GM19372 (cell line): ENCODE measurements around the gene TBX5.

Experiments
- ATAC-seq: cut with Tn5 transposase; IDR thresholded peaks from one replicate; pipeline ENCODE4 v1.9.1; 2021; ENCODE audit warnings: mild to moderate bottlenecking, low read depth, moderate library complexity; ENCODE audit not compliant: unreplicated experiment

Gene TBX5

GRCh38 chr12:114434341-114434740, 28.4 kb upstream of the TBX5 start:
- ATAC-seq, result no peak

DNA sequence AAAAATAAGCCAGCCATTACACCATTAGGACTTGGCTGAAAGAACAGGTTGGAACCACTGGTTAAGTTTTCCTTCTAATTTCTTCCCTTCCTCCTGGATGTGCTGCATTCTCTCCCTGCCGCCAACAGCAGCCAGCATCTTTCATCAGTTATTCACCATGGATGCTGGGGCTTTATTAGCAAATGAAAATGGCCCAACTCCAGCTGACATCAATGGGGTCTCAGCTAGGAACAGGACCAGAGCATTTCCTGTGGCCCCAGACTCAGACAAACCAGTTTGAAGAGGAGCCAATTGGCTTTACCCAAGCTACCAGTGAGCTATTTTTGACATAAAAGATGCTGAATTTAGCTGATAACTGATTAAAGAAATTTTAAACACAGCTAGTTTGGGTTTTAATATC, 26.0 kb upstream of the TBX5 start:
- no peak for ATAC-seq

GRCh38 chr12:114430306-114430705, 24.4 kb upstream of the TBX5 start:
- ATAC-seq, result no peak

DNA sequence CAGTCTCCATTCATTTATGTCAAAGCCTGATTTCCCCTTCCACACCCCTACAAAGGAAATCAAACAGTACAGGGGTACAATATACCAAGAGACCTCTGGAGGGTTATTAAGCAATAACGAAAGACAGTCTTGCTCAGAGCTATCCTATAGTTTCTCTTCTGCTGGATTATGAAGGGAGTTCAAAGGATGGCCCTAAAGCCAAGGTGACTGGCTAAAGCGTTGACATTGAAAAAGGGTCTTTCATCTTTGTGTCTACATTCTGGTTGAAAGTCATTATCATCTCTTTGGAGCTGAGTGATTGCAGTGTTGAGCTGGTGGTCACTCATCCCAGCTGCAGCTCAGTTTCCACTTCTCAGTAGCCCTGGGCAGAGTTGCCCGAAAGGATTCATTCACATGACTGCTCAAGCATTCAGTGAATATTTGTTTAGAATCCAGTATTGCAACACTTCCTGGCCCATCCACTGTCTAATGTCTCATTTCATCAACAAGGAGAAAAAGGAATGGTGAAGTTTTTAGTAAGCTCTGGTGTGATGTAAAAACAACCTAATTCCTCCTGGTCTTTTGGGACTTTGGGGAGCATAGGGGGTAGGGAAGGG, 19.2 kb upstream of the TBX5 start:
- ATAC-seq, result no peak

DNA sequence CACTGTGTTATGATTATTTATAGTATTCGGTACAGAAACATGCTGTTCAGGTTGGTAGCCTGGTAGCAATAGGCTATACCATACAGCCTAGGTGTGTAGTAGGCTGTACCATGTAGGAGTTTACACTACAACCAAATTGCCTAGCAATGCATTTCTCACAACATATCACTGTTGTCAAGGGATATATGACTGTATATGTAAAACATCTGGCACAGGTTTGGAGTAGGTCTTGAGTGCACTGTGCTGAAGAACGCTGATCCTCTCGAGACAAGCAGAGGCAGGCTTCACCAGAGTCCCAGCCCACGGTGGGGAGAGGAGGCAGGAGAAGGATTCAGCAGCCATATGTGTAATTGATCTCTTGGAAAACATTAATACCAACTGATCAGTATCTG, 15.0 kb upstream of the TBX5 start:
- no peak for ATAC-seq

DNA sequence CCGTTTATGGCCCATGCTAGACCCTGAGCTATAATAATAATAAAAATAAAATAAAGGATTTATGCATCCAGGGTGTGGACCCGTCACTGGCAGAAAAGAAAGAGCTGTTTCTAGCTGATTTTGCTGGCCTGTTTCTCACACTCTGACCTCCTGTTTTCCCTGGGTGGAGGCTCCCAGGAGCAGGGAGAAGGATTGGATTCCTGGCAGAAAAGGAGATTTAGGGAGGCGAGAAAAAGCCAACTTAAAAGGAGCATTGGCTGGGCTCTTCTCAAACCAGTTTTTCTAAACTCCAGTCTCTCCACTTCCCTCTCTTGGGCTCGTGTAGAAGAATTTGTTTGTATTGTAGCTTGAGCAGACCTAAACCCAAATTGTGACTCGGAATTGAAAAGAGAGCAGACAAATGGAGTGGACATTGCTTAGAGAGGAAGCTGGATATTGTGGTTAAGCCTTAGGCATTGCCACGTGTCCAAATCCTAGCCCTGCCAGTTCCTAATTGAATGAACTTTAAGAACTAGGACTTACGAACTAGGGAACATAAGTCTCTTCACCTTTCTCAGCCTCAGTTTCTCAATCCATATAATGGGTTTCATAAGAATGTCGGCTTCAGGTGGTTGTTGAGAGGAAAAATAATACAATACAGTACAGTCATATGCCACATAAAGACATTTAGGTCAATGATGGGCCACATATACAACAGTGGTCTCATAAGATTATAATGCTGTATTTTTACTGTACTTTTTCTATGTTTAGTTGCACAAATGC, 14.4 kb upstream of the TBX5 start:
- no peak for ATAC-seq

- no peak for ATAC-seq
Measured at GRCh38 chr12:114416028-114416427, 10.1 kb upstream of the TBX5 start.

- ATAC-seq, result no peak
Measured at GRCh38 chr12:114415525-114415868, 9.6 kb upstream of the TBX5 start.

DNA sequence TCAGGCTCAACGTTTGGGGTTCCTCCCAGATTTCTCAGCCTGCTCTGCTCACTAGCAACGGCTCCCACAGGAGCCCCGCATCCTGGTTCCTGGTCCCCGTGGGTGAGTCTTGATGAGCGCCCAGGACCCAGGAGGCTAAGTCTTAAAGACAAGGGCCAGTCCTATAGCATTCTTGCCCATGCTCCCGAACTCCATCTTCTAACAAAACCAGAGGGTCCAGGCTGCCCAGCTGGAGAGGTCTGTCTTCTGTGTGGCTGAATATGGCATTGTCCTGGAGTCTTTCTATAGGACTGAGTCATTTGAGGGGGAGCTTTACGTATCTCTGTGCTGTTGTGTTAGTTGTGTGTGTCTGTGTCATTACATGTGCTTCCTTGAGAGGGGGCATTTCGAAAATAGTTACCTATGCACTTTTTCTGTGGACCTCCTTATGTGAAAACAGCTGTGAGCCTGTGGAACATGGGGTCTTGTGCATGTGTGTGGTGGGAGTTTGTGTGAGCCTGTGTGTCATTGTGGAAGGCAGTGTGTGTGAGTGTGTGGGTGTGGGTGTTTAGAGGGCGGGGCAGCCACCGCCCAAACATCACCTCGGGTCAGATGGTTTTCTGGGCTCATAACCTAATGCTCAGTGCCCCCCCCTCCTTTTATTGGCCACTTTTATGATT, 9.1 kb upstream of the TBX5 start:
- ATAC-seq, result no peak

DNA sequence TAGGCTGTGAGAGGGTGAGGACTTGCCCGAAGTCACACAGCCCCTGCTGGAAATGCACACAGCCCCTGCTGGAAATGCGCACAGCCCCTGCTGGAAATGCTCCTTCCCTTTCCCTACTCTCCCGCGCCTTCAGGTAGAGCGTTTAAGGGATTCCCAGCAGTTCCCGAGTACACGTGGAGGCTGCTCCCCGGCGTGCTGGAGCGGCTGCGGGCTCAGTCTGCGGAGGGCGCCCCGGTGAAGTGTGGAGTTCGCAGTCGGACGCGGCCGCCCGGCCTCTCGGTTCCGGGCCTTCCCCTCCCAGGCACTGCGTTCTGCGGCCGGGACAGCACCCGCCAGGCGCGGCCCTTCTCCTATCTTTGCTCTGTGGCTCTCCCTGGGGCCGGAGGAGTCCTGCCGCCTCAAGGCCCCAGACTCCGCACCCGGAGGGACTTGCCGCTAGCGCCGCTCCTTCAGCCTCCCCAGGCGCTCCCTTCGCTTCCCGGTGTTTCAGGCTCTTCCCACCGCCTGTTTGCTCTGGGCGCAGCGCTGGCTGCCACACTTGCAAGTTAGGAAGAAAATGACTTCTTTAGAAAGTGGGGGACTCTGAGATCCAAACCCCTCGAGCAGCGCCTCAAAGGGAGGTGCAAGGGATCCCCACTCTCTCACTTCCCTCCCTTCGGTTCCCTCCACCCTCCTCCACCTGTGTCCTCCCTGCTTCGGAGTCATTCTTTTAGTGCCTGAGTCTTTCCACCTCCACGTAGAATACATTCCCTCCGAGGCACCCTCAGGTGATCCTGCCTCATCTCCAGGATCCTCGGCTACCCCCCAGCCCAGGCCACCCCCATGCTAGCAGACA, 8.3 kb upstream of the TBX5 start:
- ATAC-seq, result no peak

DNA sequence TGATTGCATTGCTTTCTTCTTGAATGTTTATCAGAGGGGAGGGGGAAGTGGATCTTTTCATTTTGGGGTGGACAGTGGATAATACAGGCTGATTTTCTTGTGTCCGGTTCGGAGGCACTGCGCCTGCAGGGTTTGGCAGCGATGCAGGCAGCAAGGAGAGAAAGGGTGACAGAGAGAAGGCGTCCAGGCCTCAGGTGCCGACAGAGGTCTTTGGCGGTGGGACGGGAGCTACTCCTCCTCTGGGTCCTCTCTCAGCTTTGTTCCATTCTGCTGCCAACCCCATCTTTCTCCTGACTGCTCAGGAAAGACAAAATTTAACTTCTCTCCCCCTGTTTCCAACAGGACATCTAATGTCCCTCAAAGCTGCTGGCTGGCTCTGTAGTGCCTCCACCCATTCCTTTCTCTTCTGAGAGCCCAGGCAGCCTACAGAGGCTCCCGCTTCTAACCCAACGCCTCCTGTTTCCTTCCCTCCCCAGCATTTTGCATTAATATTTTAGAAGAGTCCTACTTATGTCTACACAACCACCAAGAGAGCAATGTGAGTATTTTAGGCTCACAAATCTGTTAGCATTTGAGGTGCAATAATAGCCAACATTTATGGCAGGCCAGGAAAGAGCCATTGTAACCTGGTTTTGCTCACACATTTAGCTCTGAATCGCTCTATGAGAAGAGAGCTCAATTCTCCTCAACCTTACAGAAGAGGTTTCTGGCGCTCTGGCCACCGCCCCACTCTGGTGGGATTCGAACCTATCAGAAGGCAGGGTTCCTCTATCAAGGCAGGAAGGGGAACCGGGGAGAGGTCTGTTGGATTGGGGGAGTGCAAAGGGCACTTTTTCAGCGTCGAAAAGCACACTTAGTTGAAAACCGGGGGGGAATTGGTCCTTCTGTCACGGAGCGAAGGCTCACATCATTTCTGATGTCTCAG, 7.1 kb upstream of the TBX5 start:
- ATAC-seq, result no peak

DNA sequence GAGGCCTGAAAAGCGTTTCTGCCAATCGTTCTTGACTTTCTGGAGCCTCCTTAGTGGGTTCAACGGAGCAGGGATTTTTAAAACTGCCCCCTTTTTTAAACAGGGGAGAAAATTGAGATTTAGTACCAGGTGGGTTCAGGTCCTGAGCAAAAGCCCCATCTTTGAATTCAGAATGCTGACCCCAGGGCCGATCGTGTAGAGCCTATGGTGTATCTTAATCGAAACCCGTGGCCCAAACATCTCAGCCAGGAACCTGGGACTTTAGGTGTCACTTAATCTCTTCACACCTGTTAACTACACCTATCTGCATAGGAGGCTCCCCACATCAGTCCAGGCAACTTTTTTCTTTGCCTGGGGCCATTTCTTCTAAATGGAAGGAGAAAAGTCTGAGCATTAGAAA, 6.4 kb upstream of the TBX5 start:
- no peak for ATAC-seq

GRCh38 chr12:114411071-114411837, 5.3 kb upstream of the TBX5 start:
- no peak for ATAC-seq

DNA sequence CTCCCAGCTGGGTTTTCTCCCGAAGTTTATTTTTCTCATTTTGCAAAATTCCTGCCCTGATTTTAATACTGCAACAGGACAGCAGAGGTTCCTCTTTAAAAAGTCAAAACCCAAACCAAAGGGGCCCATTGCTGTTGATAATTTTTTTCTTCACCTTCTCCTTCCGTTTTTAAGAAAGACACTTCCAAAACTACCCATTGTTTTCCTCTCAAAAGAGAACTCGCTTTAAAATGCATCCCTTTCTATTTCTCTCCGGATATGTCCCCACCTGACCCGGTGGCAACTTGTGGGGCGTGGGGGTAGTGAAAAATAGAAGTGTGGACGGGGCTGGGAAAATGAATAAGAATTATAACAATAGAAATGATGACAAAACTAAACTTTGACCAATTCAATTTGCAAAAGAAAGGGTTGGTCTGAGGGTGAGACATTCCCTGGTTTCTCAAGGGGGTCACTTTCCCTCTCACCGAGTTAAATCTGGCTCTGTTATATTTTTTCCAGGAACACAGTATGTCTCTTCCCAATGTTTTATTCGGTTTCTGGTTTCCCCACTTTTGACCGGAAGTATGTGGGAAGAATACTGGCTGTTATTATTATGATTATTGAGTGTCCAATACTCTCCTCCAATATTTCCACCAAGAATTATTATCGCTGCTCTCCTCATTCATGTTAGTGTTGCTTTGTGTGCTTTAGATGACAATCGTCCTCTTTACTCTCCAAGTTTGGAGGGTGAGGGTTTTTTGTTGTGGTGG, 4.1 kb upstream of the TBX5 start:
- no peak for ATAC-seq

DNA sequence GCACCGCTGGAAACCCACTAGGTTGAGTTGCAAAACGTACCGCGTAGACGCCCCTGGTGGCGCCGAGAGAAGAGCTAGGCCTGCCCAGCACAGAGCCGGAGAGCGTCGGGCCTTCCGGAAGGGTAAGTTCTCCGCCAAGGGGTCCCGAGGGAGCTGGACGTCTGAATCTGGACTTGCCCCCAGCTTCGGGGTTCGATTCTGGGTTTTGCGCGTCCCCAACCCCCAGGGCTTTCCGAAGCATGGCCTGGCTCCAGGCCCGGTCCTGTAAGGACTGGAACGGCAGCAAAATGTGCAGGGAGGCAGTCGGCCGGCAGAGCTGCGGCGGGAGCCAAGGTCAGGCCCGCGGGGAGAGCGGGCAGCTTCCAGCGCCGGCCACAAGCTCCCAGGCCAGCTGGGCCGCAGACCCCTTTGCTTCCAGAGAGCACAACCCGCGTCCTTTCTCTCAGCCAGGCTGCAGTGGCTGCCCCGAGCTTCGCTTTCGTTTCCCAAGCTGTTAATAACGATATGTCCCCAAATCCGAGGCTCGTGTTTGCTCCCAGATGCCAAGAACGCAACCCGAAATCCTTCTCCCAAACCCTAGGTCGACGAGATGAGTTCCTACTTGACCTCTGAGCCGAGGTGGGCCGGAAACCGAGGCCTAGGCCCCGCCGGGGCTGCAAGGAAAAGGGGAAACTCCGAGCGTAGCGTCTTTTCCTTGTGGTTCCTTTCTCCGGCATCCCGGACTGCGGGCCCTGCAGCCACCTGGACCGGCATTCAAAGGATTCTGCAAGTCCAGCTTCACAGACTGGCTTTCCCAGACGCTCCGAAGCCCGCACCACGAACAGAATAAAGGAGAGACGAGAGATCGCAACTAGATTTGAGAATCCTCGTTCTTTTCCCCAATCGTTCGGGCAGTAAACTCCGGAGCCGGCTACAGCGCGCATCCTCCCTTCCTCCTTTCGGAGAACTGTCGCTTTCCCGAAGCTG, 3.2 kb upstream of the TBX5 start:
- ATAC-seq, result no peak

- ATAC-seq, result no peak
Measured at GRCh38 chr12:114408471-114408885, 2.5 kb upstream of the TBX5 start.

DNA sequence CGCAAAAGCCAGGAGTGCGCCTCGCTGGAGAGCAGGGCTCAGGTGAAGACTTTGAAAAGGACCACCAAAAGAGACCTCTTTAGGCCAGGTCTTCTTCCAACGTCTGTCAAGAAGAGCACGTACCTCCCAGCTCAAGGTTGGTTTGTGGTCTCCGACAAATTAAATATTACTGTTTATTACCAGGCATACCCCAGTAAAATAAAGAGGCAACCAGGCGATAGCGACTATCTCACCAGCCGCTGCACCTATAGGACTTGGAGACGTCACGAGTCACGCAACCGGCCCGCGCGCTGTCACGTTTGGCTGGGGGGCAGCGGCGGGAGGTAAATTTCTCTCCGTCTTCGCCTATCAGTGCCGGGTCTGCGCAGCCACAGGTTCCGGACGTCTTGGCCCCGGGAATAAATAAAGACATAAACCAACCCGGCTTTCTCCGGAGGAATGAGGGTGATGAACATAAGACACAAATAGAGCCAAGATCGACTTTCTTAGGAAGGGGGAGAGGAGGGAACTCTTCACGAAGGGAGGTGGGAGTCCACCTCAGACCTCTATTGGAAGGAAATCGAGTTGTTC, 2.0 kb upstream of the TBX5 start:
- no peak for ATAC-seq
